Mesenchymal stem cell (in vitro differentiated cells and primary cell): Measurements from ENCODE around the gene PTPN5.

Experiments
- DNase-seq: peaks from one replicate; pipeline ENCODE4 v3.0.0-alpha.2; 2013
- H2AFZ ChIP-seq: one replicate; pipeline ENCODE4 v1.6.1; 2013; ENCODE audit warnings: low read depth, mild to moderate bottlenecking, control low read depth, inconsistent platforms, low read length, moderate library complexity
- H2AK5ac ChIP-seq: 2 replicates; pipeline ENCODE4 v1.6.1; 2013; ENCODE audit warnings: low read length, moderate library complexity, mild to moderate bottlenecking, inconsistent platforms; ENCODE audit not compliant: severe bottlenecking
- H2BK120ac ChIP-seq: one replicate; pipeline ENCODE4 v1.6.1; 2013; ENCODE audit warnings: low read depth, mild to moderate bottlenecking, inconsistent platforms, low read length, moderate library complexity
- H2BK12ac ChIP-seq, 2 experiments: one replicate each; pipeline ENCODE4 v1.6.1; 2013; ENCODE audit warnings: inconsistent platforms in 2 of 2, low read length in 2 of 2, mild to moderate bottlenecking in 2 of 2, moderate library complexity in 2 of 2, control low read depth in 1 of 2
- H2BK15ac ChIP-seq: one replicate; pipeline ENCODE4 v1.6.1; 2013; ENCODE audit warnings: mild to moderate bottlenecking, low read depth, inconsistent platforms; ENCODE audit not compliant: poor library complexity, severe bottlenecking
- H2BK5ac ChIP-seq: 2 replicates; pipeline ENCODE4 v1.6.1; 2013; ENCODE audit warnings: low read depth, mild to moderate bottlenecking, low read length, control low read depth, inconsistent platforms; ENCODE audit not compliant: poor library complexity, severe bottlenecking
- H3K14ac ChIP-seq, 2 experiments: one replicate each; pipeline ENCODE4 v1.6.1; 2013; ENCODE audit warnings: inconsistent platforms in 2 of 2, low read length in 2 of 2, control low read depth in 1 of 2, mild to moderate bottlenecking in 1 of 2, moderate library complexity in 1 of 2
- H3K18ac ChIP-seq, 2 experiments: one replicate each; pipeline ENCODE4 v1.6.1; 2013; ENCODE audit warnings: inconsistent platforms in 2 of 2, low read length in 2 of 2, control low read depth in 1 of 2, low read depth in 1 of 2, mild to moderate bottlenecking in 1 of 2
- H3K23ac ChIP-seq, 2 experiments: one replicate each; pipeline ENCODE4 v1.6.1; 2013; ENCODE audit warnings: inconsistent platforms in 2 of 2, low read length in 2 of 2, mild to moderate bottlenecking in 2 of 2, moderate library complexity in 2 of 2, control low read depth in 1 of 2
- H3K27ac ChIP-seq: 2 replicates; pipeline ENCODE4 v1.5.1; 2013; ENCODE audit warnings: mild to moderate bottlenecking, moderate library complexity, low read length, control low read depth, inconsistent platforms; ENCODE audit not compliant: poor library complexity, severe bottlenecking
- H3K27me3 ChIP-seq, 2 experiments: 2 replicates each; pipeline versions ENCODE4 v1.6.1 to v1.7.0; 2013; ENCODE audit warnings: low read length in 2 of 2, mild to moderate bottlenecking in 2 of 2, moderate library complexity in 2 of 2, control low read depth in 1 of 2, inconsistent platforms in 1 of 2; ENCODE audit not compliant: control insufficient read depth in 1 of 2, insufficient read depth in 1 of 2
- H3K36me3 ChIP-seq, 2 experiments: 2 replicates each; pipeline versions ENCODE4 v1.6.1 to v1.7.0; 2013; ENCODE audit warnings: low read length in 2 of 2, control low read depth in 1 of 2, inconsistent platforms in 1 of 2, low read depth in 1 of 2, mild to moderate bottlenecking in 1 of 2; ENCODE audit not compliant: insufficient read depth in 2 of 2, control insufficient read depth in 1 of 2
- H3K4ac ChIP-seq, 2 experiments: one replicate each; pipeline ENCODE4 v1.6.1; 2013; ENCODE audit warnings: inconsistent platforms in 2 of 2, low read length in 2 of 2, mild to moderate bottlenecking in 2 of 2, moderate library complexity in 2 of 2, control low read depth in 1 of 2, low read depth in 1 of 2
- H3K4me1 ChIP-seq: 2 replicates; pipeline ENCODE4 v1.6.1; 2013; ENCODE audit warnings: low read depth, low read length, control low read depth; ENCODE audit not compliant: control insufficient read depth, insufficient read depth
- H3K4me2 ChIP-seq: 2 replicates; pipeline ENCODE4 v1.6.1; 2013; ENCODE audit warnings: low read length, mild to moderate bottlenecking, inconsistent platforms; ENCODE audit not compliant: poor library complexity, severe bottlenecking
- H3K4me3 ChIP-seq, 2 experiments: 2 replicates each; pipeline versions ENCODE4 v1.5.1 to v1.7.0; 2013; ENCODE audit warnings: low read length in 2 of 2, mild to moderate bottlenecking in 2 of 2, control low read depth in 1 of 2, low read depth in 1 of 2; ENCODE audit not compliant: insufficient read depth in 1 of 2
- H3K79me1 ChIP-seq: replicated peaks from 2 replicates; pipeline ENCODE4 v1.6.1; 2013; ENCODE audit warnings: mild to moderate bottlenecking, control low read depth, low read length, inconsistent platforms; ENCODE audit not compliant: poor library complexity, severe bottlenecking
- H3K9ac ChIP-seq: 2 replicates; pipeline ENCODE4 v1.7.0; 2013; ENCODE audit warnings: mild to moderate bottlenecking, low read length, moderate library complexity
- H3K9me3 ChIP-seq: 2 replicates; pipeline ENCODE4 v1.7.0; 2013; ENCODE audit warnings: mild to moderate bottlenecking, low read length; ENCODE audit not compliant: control insufficient read depth
- H4K8ac ChIP-seq: one replicate; pipeline ENCODE4 v1.6.1; 2013; ENCODE audit warnings: inconsistent platforms, mild to moderate bottlenecking, low read length, moderate library complexity
- H4K91ac ChIP-seq: one replicate; pipeline ENCODE4 v1.6.1; 2013; ENCODE audit warnings: mild to moderate bottlenecking, low read length, inconsistent platforms
- WGBS: methylation state at CpG from one replicate; pipeline ENCODE4 v1.1.7; 2013; ENCODE audit warnings: mixed read lengths; 5-methylcytosine and 5-hydroxymethylcytosine counted together

The PTPN5 gene

GRCh38 chr11:18730020-18730419, 61.6 kb downstream of the PTPN5 start:
- H3K27me3 ChIP-seq: peaks cover 10 to 22% of the 10 kb centered on the region in 2 experiments
- H3K27ac ChIP-seq: no peak overlapping the region
- H2BK120ac ChIP-seq: no peak overlapping the region
- H3K9ac ChIP-seq: no peak overlapping the region
- DNase-seq: no peak
- H3K9me3 ChIP-seq: no peaks in the 10 kb centered on the region
- no peaks in the 10 kb centered on the region for H3K36me3 ChIP-seq
- no peak overlapping the region for H3K4me2 ChIP-seq
- H2BK15ac ChIP-seq: no peak overlapping the region
- no peaks in the 10 kb centered on the region for H3K79me1 ChIP-seq
- H2AK5ac ChIP-seq: no peak overlapping the region
- peaks cover 2% of the 10 kb centered on the region for H3K4me1 ChIP-seq
- H4K91ac ChIP-seq: no peak overlapping the region
- no peak overlapping the region for H3K23ac ChIP-seq
- H3K18ac ChIP-seq: no peak overlapping the region
- 90% methylated on average over 9 of the region's 9 CpGs for WGBS
- no peak overlapping the region for H3K4me3 ChIP-seq
- no peak overlapping the region for H3K4ac ChIP-seq
- H3K14ac ChIP-seq: no peak overlapping the region
- H2AFZ ChIP-seq: no peak overlapping the region
- H2BK5ac ChIP-seq: no peak overlapping the region
- H2BK12ac ChIP-seq: no peak overlapping the region
- H4K8ac ChIP-seq: no peak overlapping the region

GRCh38 chr11:18729426-18729825, 62.2 kb downstream of the PTPN5 start:
- no peak overlapping the region for H2BK5ac ChIP-seq
- no peak overlapping the region for H2AFZ ChIP-seq
- no peaks in the 10 kb centered on the region for H3K79me1 ChIP-seq
- WGBS: 93% methylated on average over 16 of the region's 16 CpGs
- H3K36me3 ChIP-seq: no peaks in the 10 kb centered on the region
- H3K4ac ChIP-seq: no peak overlapping the region
- H2BK12ac ChIP-seq: no peak overlapping the region
- H4K8ac ChIP-seq: no peak overlapping the region
- peaks cover 8 to 17% of the 10 kb centered on the region in 2 experiments for H3K27me3 ChIP-seq
- H2AK5ac ChIP-seq: no peak overlapping the region
- no peak overlapping the region for H3K4me2 ChIP-seq
- no peak overlapping the region for H3K23ac ChIP-seq
- peaks cover 2% of the 10 kb centered on the region for H3K4me1 ChIP-seq
- no peak overlapping the region for H2BK15ac ChIP-seq
- H3K18ac ChIP-seq: no peak overlapping the region
- DNase-seq: no peak
- no peak overlapping the region for H4K91ac ChIP-seq
- H3K9me3 ChIP-seq: no peaks in the 10 kb centered on the region
- H2BK120ac ChIP-seq: no peak overlapping the region
- H3K27ac ChIP-seq: no peak overlapping the region
- no peak overlapping the region for H3K9ac ChIP-seq
- H3K14ac ChIP-seq: no peak overlapping the region
- no peak overlapping the region for H3K4me3 ChIP-seq

GRCh38 chr11:18728658-18729057, 62.9 kb downstream of the PTPN5 start:
- Histone ChIP-seq H4K91ac (no peak overlapping the region), H3K9me3 (no peaks in the 10 kb centered on the region), H3K9ac (no peak overlapping the region), H3K4ac (no peak overlapping the region), H3K18ac (no peak overlapping the region), H3K27me3 (peaks cover 8 to 24% of the 10 kb centered on the region in 2 experiments), H3K4me3 (no peak overlapping the region), H3K79me1 (no peaks in the 10 kb centered on the region), H3K23ac (no peak overlapping the region), H3K36me3 (no peaks in the 10 kb centered on the region), H3K4me1 (peaks cover 2% of the 10 kb centered on the region), H4K8ac (no peak overlapping the region), H3K4me2 (no peak overlapping the region), H2BK12ac (no peak overlapping the region), H2BK5ac (no peak overlapping the region), H2AK5ac (no peak overlapping the region), H3K14ac (no peak overlapping the region), H2AFZ (no peak overlapping the region), H2BK15ac (no peak overlapping the region), H2BK120ac (no peak overlapping the region), H3K27ac (no peak overlapping the region)
- 90% methylated on average over 9 of the region's 13 CpGs for WGBS
- no peak for DNase-seq

- Histone ChIP-seq H3K14ac (no peak overlapping the region), H3K9me3 (no peaks in the 10 kb centered on the region), H3K4me1 (peaks cover 2% of the 10 kb centered on the region), H3K23ac (no peak overlapping the region), H3K4ac (no peak overlapping the region), H2AK5ac (no peak overlapping the region), H3K27me3 (peaks cover 8 to 25% of the 10 kb centered on the region in 2 experiments), H2BK15ac (no peak overlapping the region), H2BK120ac (no peak overlapping the region), H3K36me3 (no peaks in the 10 kb centered on the region), H4K8ac (no peak overlapping the region), H3K9ac (no peak overlapping the region), H3K4me3 (no peak overlapping the region), H4K91ac (no peak overlapping the region), H3K79me1 (no peaks in the 10 kb centered on the region), H2BK5ac (no peak overlapping the region), H3K4me2 (no peak overlapping the region), H3K18ac (no peak overlapping the region), H2AFZ (peak overlapping the region; percentile 32), H3K27ac (no peak overlapping the region), H2BK12ac (no peak overlapping the region)
- peak; percentile 48 for DNase-seq
- 66% methylated on average over 10 of the region's 10 CpGs for WGBS
Observed at GRCh38 chr11:18727479-18728236, 63.9 kb downstream of the PTPN5 start.
